Measurements from ENCODE around the gene TEKT2.

The TEKT2 gene

DNA sequence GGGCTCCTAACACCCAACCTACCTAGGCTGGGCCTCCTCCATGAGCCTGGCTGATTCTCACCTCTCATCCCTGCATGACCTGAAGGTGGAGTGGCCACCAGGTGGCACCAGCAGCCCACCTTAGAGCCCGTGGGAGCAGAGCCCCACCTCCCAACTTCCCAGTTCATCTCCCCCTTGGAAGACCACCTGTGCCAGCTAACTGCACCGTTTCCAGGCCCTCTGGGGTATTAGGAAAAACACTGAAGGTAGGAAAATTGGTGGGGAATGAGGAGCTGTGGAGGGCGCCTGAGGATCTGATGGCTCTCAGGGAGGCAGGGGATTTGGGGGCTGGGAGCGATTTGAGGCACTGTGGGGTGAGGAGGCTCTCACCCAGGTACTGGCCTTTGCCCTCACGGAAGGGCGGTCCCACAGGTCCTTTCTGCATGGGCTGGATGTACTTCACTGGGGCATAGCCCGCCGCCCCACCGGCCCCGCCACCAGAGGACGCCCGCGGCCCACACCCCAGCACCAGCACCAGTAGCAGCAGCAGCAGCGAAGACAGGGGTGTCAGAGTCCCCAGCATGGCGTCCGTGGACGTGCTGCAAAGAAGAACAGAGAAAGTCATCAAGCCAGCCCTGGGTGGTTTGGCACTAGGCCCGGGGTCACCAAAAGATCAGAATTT is 15.9 kb downstream of the TEKT2 start:
- TF ChIP-seq, protein P1, sequence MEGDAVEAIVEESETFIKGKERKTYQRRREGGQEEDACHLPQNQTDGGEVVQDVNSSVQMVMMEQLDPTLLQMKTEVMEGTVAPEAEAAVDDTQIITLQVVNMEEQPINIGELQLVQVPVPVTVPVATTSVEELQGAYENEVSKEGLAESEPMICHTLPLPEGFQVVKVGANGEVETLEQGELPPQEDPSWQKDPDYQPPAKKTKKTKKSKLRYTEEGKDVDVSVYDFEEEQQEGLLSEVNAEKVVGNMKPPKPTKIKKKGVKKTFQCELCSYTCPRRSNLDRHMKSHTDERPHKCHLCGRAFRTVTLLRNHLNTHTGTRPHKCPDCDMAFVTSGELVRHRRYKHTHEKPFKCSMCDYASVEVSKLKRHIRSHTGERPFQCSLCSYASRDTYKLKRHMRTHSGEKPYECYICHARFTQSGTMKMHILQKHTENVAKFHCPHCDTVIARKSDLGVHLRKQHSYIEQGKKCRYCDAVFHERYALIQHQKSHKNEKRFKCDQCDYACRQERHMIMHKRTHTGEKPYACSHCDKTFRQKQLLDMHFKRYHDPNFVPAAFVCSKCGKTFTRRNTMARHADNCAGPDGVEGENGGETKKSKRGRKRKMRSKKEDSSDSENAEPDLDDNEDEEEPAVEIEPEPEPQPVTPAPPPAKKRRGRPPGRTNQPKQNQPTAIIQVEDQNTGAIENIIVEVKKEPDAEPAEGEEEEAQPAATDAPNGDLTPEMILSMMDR (IDR thresholded peaks at IDR 0.05; ENCODE audit: insufficient read depth, low read length, poor library complexity, severe bottlenecking): peak; percentile 85
- H3K27me3 ChIP-seq (replicated peaks; ENCODE audit: control insufficient read depth, insufficient read depth, low read length): no peaks in the 10 kb centered on the region
- H3K36me3 ChIP-seq (ENCODE audit: control insufficient read depth, insufficient read depth, low read length): peaks cover 6% of the 10 kb centered on the region
- DNase-seq (ENCODE audit: extremely low read depth, insufficient read length): peak; percentile 75
- peak overlapping the region; percentile 26; the same call in 1 of the 2 replicates for H3K4me3 ChIP-seq (replicated peaks; ENCODE audit: low read depth, low read length)

DNA sequence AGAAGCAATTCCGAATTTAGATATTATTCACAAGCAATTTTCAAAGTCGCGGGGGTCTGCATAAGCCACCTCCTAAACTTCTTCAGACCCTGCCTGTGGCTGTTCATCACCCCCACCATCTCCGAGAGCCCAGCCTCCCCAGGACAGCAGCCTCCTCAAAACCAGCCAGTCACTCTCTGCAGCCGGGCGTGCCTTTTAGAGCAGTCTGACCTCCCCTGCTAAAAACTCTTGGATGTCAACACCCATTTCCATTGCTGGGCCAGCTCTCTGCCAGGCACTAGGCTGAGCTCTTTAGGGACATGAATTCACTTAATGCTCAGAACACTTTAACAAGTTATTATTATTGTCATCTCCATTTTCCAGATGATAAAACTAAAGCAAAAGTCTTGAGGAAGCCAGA is 16.5 kb downstream of the TEKT2 start:
- no peak for DNase-seq (ENCODE audit: extremely low read depth, insufficient read length)

DNA sequence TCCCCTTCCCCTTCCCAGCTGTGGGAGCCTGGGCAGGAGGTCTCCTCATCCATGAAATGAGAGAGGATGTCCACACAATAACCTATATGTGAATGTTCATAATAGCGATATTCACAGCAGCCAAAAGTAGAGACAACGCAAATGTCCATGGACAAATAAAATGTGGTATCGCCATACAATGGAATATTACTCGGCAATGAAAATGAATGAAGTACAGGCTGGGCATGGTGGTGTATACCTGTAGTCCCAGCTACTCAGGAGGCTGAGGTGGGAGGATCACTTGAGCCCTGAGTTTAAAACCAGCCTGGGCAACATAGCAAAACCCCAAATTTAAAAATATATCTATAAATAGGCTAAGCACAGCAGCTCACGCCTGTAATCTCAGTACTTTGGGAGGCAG is 17.7 kb downstream of the TEKT2 start:
- TF ChIP-seq, protein P1 (IDR thresholded peaks at IDR 0.05; ENCODE audit: insufficient read depth, low read length, poor library complexity, severe bottlenecking): no peak
- no peaks in the 10 kb centered on the region; the same call in 1 of the 2 replicates for H3K36me3 ChIP-seq (ENCODE audit: control insufficient read depth, insufficient read depth, low read length)
- H3K27me3 ChIP-seq (replicated peaks; ENCODE audit: control insufficient read depth, insufficient read depth, low read length): no peaks in the 10 kb centered on the region
- DNase-seq (ENCODE audit: extremely low read depth, insufficient read length): no peak
- H3K4me3 ChIP-seq (replicated peaks; ENCODE audit: low read depth, low read length): no peak overlapping the region

More for the DNA sequence above, 16.5 kb downstream of the TEKT2 start:
- H3K4me3 ChIP-seq (replicated peaks; ENCODE audit: low read depth, low read length): no peak overlapping the region
- TF ChIP-seq, protein P1 (IDR thresholded peaks at IDR 0.05; ENCODE audit: insufficient read depth, low read length, poor library complexity, severe bottlenecking): no peak
- H3K27me3 ChIP-seq (replicated peaks; ENCODE audit: control insufficient read depth, insufficient read depth, low read length): no peaks in the 10 kb centered on the region
- H3K36me3 ChIP-seq (ENCODE audit: control insufficient read depth, insufficient read depth, low read length): peaks cover 4% of the 10 kb centered on the region; the same call in 1 of the 2 replicates

DNA sequence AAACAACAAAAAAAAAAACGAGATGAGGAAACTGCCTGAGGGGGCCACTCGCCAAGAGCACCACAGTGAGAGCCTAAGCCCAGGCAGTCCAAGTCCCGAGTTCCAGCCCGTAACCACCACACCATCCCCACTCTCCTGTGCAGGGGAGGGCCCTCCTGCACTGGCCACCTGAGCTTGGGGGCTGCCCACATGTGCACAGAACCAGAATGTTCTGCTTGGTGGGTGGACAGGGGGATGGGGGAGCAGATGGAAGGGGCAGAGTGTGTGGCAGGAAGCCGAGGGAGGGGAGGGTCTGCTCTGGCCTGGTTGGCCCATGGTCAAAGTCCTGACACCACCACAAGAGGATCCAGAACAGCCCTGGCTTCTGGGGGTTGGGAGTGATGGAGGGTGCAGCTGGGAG is 22.4 kb downstream of the TEKT2 start:
- Histone ChIP-seq H3K27me3 (replicated peaks; ENCODE audit: control insufficient read depth, insufficient read depth, low read length) (no peaks in the 10 kb centered on the region), H3K36me3 (ENCODE audit: control insufficient read depth, insufficient read depth, low read length) (no peaks in the 10 kb centered on the region), H3K4me3 (replicated peaks; ENCODE audit: low read depth, low read length) (no peak overlapping the region)
- no peak for DNase-seq (ENCODE audit: extremely low read depth, insufficient read length)
- TF ChIP-seq, protein P1 (IDR thresholded peaks at IDR 0.05; ENCODE audit: insufficient read depth, low read length, poor library complexity, severe bottlenecking): no peak

DNA sequence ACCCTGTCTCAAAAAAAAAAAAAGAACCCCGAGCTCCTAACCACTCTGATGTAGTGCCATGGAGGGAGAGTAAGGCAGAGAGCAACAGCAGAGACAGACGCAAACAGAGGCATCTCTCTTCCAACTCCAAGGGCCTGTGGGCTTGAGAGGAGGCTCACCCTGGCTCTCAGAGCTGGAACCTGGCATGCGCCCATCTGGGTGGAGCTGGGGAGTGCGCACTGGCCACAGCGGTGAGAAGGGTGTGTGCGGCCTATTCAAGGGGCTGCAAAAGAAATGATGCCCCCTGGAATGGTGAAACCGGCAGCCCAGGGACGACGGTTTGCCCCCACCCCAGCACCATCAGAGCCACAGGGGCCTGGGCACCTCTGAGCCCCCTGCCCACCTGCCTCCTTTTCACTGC is 23.5 kb downstream of the TEKT2 start:
- DNase-seq (ENCODE audit: extremely low read depth, insufficient read length): no peak
- H3K36me3 ChIP-seq (ENCODE audit: control insufficient read depth, insufficient read depth, low read length): no peaks in the 10 kb centered on the region
- H3K4me3 ChIP-seq (replicated peaks; ENCODE audit: low read depth, low read length): no peak overlapping the region
- H3K27me3 ChIP-seq (replicated peaks; ENCODE audit: control insufficient read depth, insufficient read depth, low read length): no peaks in the 10 kb centered on the region
- TF ChIP-seq, protein P1 (IDR thresholded peaks at IDR 0.05; ENCODE audit: insufficient read depth, low read length, poor library complexity, severe bottlenecking): no peak

All from GM06990 (cell line).